NT2/D1 (cell line): ENCODE data around the gene KRTAP1-1.

ENCODE experiments used
- DNase-seq: peaks from one replicate; pipeline ENCODE4 v3.0.0-alpha.2; 2011; ENCODE audit warnings: low read depth, low spot score
- H3K27me3 ChIP-seq: 2 replicates; pipeline ENCODE4 v1.6.0; 2011; ENCODE audit warnings: mild to moderate bottlenecking; ENCODE audit not compliant: insufficient read length, insufficient read depth
- H3K36me3 ChIP-seq: 2 replicates; pipeline ENCODE4 v1.6.1; 2011; ENCODE audit warnings: mild to moderate bottlenecking, low read length, mixed read lengths; ENCODE audit not compliant: insufficient read depth, insufficient read length
- H3K4me1 ChIP-seq: 2 replicates; pipeline ENCODE4 v1.5.1; 2011; ENCODE audit not compliant: insufficient read depth, insufficient read length
- H3K4me3 ChIP-seq: 2 replicates; pipeline ENCODE4 v1.5.1; 2011; ENCODE audit warnings: low read depth; ENCODE audit not compliant: insufficient read length
- H3K9ac ChIP-seq: 2 replicates; pipeline ENCODE4 v1.6.0; 2011; ENCODE audit warnings: low read depth; ENCODE audit not compliant: insufficient read length
- H3K9me3 ChIP-seq: 2 replicates; pipeline ENCODE4 v1.5.1; 2011; ENCODE audit warnings: mild to moderate bottlenecking, low read length; ENCODE audit not compliant: insufficient read depth
- SUZ12 ChIP-seq: IDR thresholded peaks from 2 replicates; pipeline ENCODE4 v1.6.1; 2011; ENCODE audit not compliant: insufficient read length, insufficient read depth; ENCODE audit errors: extremely low read depth
- YY1 ChIP-seq: IDR thresholded peaks from 2 replicates; pipeline ENCODE4 v1.6.1; 2011; ENCODE audit not compliant: insufficient read length, insufficient read depth
- ZNF274 ChIP-seq: IDR thresholded peaks from 2 replicates; pipeline ENCODE4 v1.6.1; 2011; ENCODE audit warnings: mild to moderate bottlenecking, low read depth, low read length

The KRTAP1-1 gene

DNA sequence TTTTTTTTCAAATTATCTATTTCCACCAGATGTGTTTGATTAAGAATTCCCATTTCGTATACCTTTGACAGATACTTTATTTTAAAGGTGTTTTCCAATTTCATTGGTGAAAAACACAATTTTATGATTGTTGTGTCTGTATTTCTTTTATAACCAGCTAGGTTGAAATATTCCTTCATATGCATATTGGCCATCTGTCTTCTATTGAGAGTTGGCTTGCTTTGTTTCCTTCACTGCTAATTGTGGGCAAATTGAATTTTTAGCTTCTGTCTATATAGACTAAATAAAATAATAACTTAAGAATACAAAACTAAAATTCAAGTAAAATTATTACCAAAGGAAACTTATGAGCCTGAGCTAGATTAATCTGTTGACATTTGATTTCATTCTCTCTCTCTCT is 46.1 kb downstream of the KRTAP1-1 start:
- H3K36me3 ChIP-seq = no peaks in the 10 kb centered on the region
- H3K4me3 ChIP-seq = no peak overlapping the region
- H3K9me3 ChIP-seq = peaks cover 4% of the 10 kb centered on the region; the same call in 1 of the 2 replicates
- peaks cover 2% of the 10 kb centered on the region for H3K4me1 ChIP-seq
- no peaks in the 10 kb centered on the region for H3K27me3 ChIP-seq
- no peak overlapping the region for H3K9ac ChIP-seq
- DNase-seq = no peak
- no peak for TF ChIP-seq SUZ12
- no peak for TF ChIP-seq ZNF274
- no peak for TF ChIP-seq YY1

DNA sequence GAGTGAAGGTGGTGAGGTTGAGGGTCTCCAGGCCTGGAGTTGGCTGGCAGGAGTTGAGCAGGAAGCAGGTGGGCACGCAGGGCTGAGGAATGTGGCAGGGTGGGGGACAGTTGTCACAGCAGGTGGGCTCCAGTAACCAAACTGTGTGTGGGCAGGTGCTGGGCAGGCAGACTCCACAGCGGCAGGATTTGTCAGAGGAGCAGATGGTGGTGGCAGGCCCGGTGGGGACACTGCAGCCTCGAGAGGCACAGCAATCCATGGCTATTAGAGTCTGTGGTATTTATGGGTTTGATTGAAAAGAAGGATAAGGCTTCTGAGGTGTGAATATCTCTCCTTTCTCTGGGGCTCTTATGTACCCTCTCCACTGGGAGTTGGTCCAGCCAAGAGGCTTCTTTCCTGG is 47.4 kb downstream of the KRTAP1-1 start, which contains the start of gene KRTAP3-3:
Gene KRTAP3-3 (minus strand): TSS at position 326 of the 400 bp plus-strand sequence. CDS start 67 bp downstream, at position 259.
- TF ChIP-seq YY1 = no peak
- TF ChIP-seq ZNF274 = no peak
- TF ChIP-seq SUZ12 = no peak
- no peak within 1 kb of the TSS for H3K9ac ChIP-seq
- H3K9me3 ChIP-seq = peaks cover 4% of the 10 kb centered on the region; the same call in 1 of the 2 replicates
- no peak for DNase-seq
- H3K27me3 ChIP-seq = no peaks in the 10 kb centered on the region
- no peak within 1 kb of the TSS for H3K4me3 ChIP-seq
- H3K4me1 ChIP-seq = peaks cover 2% of the 10 kb centered on the region
- no peaks in the 10 kb centered on the region for H3K36me3 ChIP-seq

DNA sequence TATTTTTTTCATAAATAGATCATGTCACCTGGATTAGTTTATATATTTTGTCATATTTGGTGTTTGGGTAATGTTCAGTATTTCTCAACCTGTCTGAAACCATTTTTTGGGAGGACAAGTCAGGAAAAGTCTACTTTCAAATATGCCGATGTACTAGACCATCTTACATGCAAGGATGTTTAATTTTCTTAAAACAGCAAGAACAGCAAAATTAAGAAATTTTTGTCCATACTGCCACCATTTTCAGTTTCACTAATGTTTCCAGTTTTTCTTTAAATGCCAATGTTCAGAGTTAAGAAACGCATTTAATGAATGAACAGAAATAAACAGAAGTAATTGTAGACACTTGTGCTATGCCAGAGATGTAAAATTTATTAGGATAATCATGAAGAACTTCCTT is 48.2 kb downstream of the KRTAP1-1 start:
- TF ChIP-seq YY1 = no peak
- no peak for TF ChIP-seq SUZ12
- no peak for TF ChIP-seq ZNF274

DNA sequence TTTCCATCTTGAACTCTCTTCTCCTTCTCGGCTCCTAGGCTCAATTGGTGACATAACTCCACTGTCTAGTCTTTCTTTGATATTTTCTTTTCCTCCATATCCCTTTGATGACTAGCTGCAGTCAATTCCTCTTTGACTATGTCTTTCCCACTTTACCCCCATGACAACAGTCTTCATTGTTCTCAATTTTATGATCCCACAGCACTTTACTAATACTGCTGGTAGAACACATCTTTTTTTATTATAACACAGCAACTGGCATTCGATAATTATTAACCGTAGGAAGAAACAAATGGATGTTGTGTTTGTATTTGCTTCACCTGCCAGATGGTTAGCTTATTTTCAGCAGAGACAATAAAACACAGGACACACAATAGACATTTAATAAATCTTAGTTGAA is 48.6 kb downstream of the KRTAP1-1 start:
- no peak overlapping the region for H3K4me3 ChIP-seq
- TF ChIP-seq ZNF274 = no peak
- no peak for TF ChIP-seq YY1
- TF ChIP-seq SUZ12 = no peak
- DNase-seq = no peak
- H3K27me3 ChIP-seq = no peaks in the 10 kb centered on the region
- H3K9ac ChIP-seq = no peak overlapping the region
- peaks cover 4% of the 10 kb centered on the region; the same call in 1 of the 2 replicates for H3K9me3 ChIP-seq
- H3K4me1 ChIP-seq = peaks cover 2% of the 10 kb centered on the region
- H3K36me3 ChIP-seq = no peaks in the 10 kb centered on the region

More for the DNA sequence above, 48.2 kb downstream of the KRTAP1-1 start:
- peaks cover 4% of the 10 kb centered on the region; the same call in 1 of the 2 replicates for H3K9me3 ChIP-seq
- H3K4me1 ChIP-seq = peaks cover 2% of the 10 kb centered on the region
- no peak overlapping the region for H3K4me3 ChIP-seq
- H3K27me3 ChIP-seq = no peaks in the 10 kb centered on the region
- DNase-seq = no peak
- no peak overlapping the region for H3K9ac ChIP-seq
- H3K36me3 ChIP-seq = no peaks in the 10 kb centered on the region
